ENCODE measurements around the gene SLC39A7.

Gene SLC39A7

GRCh38 chr6:33200219-33201146 lies at the start of gene SLC39A7, which contains the start of gene RXRB:
SLC39A7 (plus strand) TSS chr6:33200867; CDS start chr6:33201246, 379 bp downstream.
RXRB (minus strand) TSS chr6:33200665; CDS start chr6:33200476, 189 bp downstream.
- DNase-seq = peak; percentile 98

- no peak for DNase-seq
Observed at GRCh38 chr6:33151050-33151449, 49.6 kb upstream of the SLC39A7 start.

DNA sequence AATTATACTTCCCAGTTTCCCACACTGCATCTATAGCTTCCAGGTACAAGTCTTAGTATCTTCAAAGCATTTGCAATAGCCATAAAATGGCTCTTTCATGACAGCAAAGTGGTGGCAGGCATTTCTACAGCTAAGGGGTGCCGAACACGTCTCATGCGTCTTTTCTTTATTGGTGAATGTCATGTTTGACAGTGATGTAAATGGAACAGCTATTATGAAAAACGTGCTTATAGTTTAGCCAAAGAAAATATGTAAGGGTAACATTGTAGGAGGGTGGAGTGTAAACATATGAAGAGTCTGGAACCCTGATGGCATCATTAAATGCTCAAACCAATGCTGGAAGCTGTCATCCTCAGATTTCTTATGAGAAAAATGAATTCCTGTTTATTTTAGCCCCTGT lies 46.3 kb upstream of the SLC39A7 start:
- no peak for DNase-seq

DNA sequence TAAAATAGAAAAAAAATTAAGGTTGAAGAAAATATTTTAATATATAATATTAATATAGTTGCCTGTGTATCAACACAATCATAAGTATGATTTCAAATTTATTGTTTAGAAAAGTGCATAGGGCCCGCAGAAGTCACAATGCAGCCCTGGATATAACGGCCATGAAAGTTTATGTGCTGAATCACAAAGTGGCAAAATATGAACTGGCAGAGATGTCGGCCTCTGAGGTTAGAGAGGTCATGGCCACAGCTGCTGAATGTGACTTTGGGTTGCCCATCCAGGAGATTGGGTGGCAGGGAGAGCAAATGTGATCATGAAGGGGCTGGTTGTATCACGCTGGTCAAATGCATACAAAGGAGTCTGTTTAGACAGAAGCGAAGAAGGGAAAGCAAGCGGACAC lies 44.1 kb upstream of the SLC39A7 start:
- no peak for DNase-seq

GRCh38 chr6:33156964-33157363 lies 43.7 kb upstream of the SLC39A7 start:
- no peak for DNase-seq

DNA sequence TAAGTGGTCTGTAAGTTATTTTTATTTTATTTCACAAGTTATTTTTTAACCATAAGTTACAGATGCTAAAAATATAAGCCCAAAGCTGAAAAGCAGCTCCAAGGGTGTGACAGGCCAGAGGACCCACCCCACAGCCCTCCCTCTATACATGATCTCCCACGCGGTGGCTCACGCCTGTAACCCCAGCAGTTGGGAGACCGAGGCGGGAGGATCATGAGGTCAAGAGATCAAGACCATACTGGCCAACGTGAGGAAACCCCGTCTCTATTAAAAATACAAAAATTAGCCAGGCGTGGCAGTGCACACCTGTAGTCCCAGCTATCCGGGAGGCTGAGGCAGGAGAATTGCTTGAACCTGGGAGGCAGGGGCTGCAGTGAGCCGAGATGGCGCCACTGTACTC lies 40.6 kb upstream of the SLC39A7 start:
- no peak for DNase-seq

GRCh38 chr6:33160728-33161344 lies 39.8 kb upstream of the SLC39A7 start:
- no peak for DNase-seq

DNA sequence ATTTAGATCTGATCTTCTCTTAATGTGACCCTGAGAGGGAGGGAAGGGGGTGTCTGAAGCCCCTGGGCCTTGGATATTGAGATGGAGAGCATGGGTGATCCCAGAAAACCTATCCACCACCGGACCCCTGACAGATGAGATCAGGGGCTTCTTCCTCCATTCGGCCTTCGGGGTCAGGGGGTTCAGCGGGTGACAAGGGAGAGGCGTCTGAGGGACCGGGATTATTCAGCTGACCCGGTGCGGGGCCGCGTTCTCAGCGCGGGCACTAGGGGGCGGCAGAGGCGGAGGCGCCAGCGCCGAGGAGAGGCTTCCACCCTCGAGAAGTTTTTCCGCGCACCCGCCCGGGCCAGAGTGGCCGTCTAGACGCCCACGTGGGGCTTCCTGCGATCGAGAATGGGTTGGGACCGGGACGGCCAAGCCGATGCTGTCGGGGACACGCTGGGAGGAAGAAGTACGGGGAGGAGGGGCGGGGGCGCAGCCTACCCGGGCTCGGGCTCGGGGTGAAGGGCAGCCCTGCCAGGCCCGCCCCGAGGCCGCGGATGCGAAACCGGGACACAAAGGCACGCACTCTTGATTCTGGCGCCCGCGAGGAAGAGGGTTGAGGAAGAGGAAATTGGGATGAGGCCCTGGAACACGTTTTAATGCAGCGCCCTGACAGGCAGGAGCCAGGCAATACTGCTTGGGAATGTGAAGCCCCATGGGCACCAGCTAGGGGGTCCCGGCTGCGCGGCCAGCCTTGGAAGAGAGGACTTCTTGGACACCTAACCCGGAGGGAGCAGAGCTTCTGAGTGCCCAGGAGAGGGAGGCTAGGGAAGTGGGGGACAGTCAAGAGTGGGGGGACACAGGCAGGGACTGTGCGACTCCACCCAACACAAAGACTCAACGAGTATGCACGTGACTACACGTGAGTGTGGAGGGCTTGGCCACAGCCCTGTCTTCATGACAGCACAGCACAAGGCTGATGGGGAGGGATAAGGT lies 39.0 kb upstream of the SLC39A7 start:
- peak; percentile 49 for DNase-seq

- DNase-seq = no peak
Observed at GRCh38 chr6:33163540-33163939, 37.1 kb upstream of the SLC39A7 start.

GRCh38 chr6:33164176-33164575 lies 36.5 kb upstream of the SLC39A7 start:
- no peak for DNase-seq

- DNase-seq = no peak
Observed at GRCh38 chr6:33164665-33165373, 35.8 kb upstream of the SLC39A7 start.

DNA sequence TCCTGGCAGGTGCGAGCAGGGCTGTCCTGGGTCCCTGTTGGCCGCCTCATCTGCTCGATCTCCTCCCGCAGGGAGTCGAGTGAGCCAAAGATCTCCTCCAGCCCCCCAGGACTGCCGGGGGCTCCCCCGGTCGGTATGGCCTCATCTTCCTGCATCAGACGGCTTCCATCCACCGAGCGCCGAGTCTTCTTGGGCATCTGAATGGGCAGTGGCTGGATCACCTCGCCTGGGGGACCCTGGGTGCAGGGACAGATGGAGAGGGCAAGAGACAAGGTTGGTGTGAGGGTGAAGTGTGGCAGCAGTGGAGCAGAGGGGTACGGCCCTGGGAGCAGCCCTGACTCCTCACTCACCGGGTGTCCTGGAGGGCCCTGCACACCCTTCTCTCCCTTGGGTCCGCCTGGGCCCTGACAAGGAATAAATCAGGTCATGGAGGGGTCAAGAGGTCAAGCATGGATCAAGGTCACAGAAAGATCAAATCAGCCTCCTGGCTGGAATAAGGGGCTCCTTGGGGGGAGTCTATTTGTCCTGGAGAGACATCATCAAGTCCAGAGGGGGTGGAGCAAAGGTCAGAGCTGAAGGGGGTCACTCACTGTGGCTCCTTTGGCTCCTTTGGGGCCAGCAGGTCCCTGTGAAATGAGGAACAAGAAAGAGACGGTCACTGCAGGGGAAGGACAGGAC lies 34.9 kb upstream of the SLC39A7 start:
- DNase-seq = no peak

- no peak for DNase-seq
Observed at GRCh38 chr6:33166363-33166762, 34.3 kb upstream of the SLC39A7 start.

GRCh38 chr6:33166811-33167210 lies 33.9 kb upstream of the SLC39A7 start:
- no peak for DNase-seq

GRCh38 chr6:33167374-33168283 lies 33.0 kb upstream of the SLC39A7 start:
- DNase-seq = no peak

- no peak for DNase-seq
Observed at GRCh38 chr6:33168284-33168601, 32.4 kb upstream of the SLC39A7 start.

DNA sequence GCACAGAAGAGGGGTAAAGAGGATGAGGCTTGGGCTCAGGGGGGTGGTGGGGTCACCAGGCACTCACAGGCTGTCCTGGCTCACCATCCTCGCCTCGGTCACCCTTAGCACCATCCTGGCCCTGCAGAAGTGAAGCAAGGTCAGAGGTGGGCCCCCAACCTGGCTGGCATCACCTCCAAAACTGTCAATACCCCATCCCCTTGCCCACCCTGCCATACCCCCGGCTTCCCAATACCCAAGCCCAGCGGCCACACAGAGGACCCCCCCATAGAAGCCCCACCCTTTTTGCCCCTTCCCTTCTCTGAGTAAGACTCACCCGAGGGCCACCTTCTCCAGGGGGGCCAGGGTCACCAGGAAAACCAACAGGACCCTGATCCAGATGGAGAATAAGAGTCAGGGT lies 32.0 kb upstream of the SLC39A7 start:
- no peak for DNase-seq

GRCh38 chr6:33169291-33170175 lies 31.1 kb upstream of the SLC39A7 start:
- DNase-seq = no peak

GRCh38 chr6:33170176-33171015 lies 30.3 kb upstream of the SLC39A7 start:
- DNase-seq = no peak

Measured in NK-92 treated with Interleukin-12 subunit alpha and Interleukin-12 subunit beta, amount 100 ng/mL, for 24 hours (cell line).